NT2/D1 (cell line): Measurements from ENCODE around the gene ABCA7.

Experiments
- DNase-seq: peaks from one replicate; pipeline ENCODE4 v3.0.0-alpha.2; 2011; ENCODE audit warnings: low read depth, low spot score
- H3K27me3 ChIP-seq: 2 replicates; pipeline ENCODE4 v1.6.0; 2011; ENCODE audit warnings: mild to moderate bottlenecking; ENCODE audit not compliant: insufficient read length, insufficient read depth
- H3K36me3 ChIP-seq: 2 replicates; pipeline ENCODE4 v1.6.1; 2011; ENCODE audit warnings: mild to moderate bottlenecking, low read length, mixed read lengths; ENCODE audit not compliant: insufficient read depth, insufficient read length
- H3K4me1 ChIP-seq: 2 replicates; pipeline ENCODE4 v1.5.1; 2011; ENCODE audit not compliant: insufficient read depth, insufficient read length
- H3K4me3 ChIP-seq: 2 replicates; pipeline ENCODE4 v1.5.1; 2011; ENCODE audit warnings: low read depth; ENCODE audit not compliant: insufficient read length
- H3K9ac ChIP-seq: 2 replicates; pipeline ENCODE4 v1.6.0; 2011; ENCODE audit warnings: low read depth; ENCODE audit not compliant: insufficient read length
- H3K9me3 ChIP-seq: 2 replicates; pipeline ENCODE4 v1.5.1; 2011; ENCODE audit warnings: mild to moderate bottlenecking, low read length; ENCODE audit not compliant: insufficient read depth
- SUZ12 ChIP-seq: IDR thresholded peaks from 2 replicates; pipeline ENCODE4 v1.6.1; 2011; ENCODE audit not compliant: insufficient read length, insufficient read depth; ENCODE audit errors: extremely low read depth
- YY1 ChIP-seq: IDR thresholded peaks from 2 replicates; pipeline ENCODE4 v1.6.1; 2011; ENCODE audit not compliant: insufficient read length, insufficient read depth
- ZNF274 ChIP-seq: IDR thresholded peaks from 2 replicates; pipeline ENCODE4 v1.6.1; 2011; ENCODE audit warnings: mild to moderate bottlenecking, low read depth, low read length

Gene ABCA7

GRCh38 chr19:1088416-1089010, 48.6 kb downstream of the ABCA7 start:
- TF ChIP-seq SUZ12: no peak
- TF ChIP-seq YY1: no peak
- TF ChIP-seq ZNF274: no peak
- DNase-seq: no peak
- Histone ChIP-seq H3K27me3 (no peaks in the 10 kb centered on the region), H3K36me3 (peaks cover 88% of the 10 kb centered on the region), H3K4me1 (peaks cover 14% of the 10 kb centered on the region), H3K9ac (peak overlapping the region; percentile 8), H3K9me3 (no peaks in the 10 kb centered on the region), H3K4me3 (no peak overlapping the region)

- no peaks in the 10 kb centered on the region for H3K27me3 ChIP-seq
- no peak for DNase-seq
- H3K36me3 ChIP-seq: peaks cover 88% of the 10 kb centered on the region
- H3K4me3 ChIP-seq: no peak overlapping the region
- no peak for TF ChIP-seq YY1
- TF ChIP-seq ZNF274: no peak
- no peak for TF ChIP-seq SUZ12
- no peak overlapping the region for H3K9ac ChIP-seq
- H3K9me3 ChIP-seq: no peaks in the 10 kb centered on the region
- peaks cover 21% of the 10 kb centered on the region for H3K4me1 ChIP-seq
These were observed 49.3 kb downstream of the ABCA7 start for GRCh38 chr19:1089126-1089771.

GRCh38 chr19:1089891-1090290, 50.0 kb downstream of the ABCA7 start:
- TF ChIP-seq YY1 (no peak), ZNF274 (no peak)
- no peak for DNase-seq
- Histone ChIP-seq H3K4me3 (no peak overlapping the region), H3K4me1 (peaks cover 22% of the 10 kb centered on the region), H3K27me3 (no peaks in the 10 kb centered on the region), H3K36me3 (peaks cover 84% of the 10 kb centered on the region), H3K9me3 (no peaks in the 10 kb centered on the region), H3K9ac (no peak overlapping the region)

GRCh38 chr19:1090731-1091543, 51.0 kb downstream of the ABCA7 start:
- Histone ChIP-seq H3K27me3 (no peaks in the 10 kb centered on the region), H3K4me3 (no peak overlapping the region), H3K9ac (no peak overlapping the region), H3K36me3 (peaks cover 73% of the 10 kb centered on the region), H3K9me3 (no peaks in the 10 kb centered on the region), H3K4me1 (peaks cover 18% of the 10 kb centered on the region)
- DNase-seq: no peak
- TF ChIP-seq ZNF274: no peak
- TF ChIP-seq YY1: no peak

GRCh38 chr19:1091544-1092175, 51.8 kb downstream of the ABCA7 start:
- H3K27me3 ChIP-seq: no peaks in the 10 kb centered on the region
- H3K9ac ChIP-seq: peak overlapping the region; percentile 4
- H3K4me1 ChIP-seq: peaks cover 14% of the 10 kb centered on the region
- H3K9me3 ChIP-seq: no peaks in the 10 kb centered on the region
- H3K4me3 ChIP-seq: no peak overlapping the region
- TF ChIP-seq YY1 (no peak), SUZ12 (no peak), ZNF274 (no peak)
- peaks cover 66% of the 10 kb centered on the region for H3K36me3 ChIP-seq
- no peak for DNase-seq

GRCh38 chr19:1093330-1093729, 53.4 kb downstream of the ABCA7 start:
- Histone ChIP-seq H3K9ac (peak overlapping the region; percentile 98), H3K36me3 (peaks cover 50% of the 10 kb centered on the region), H3K4me1 (peaks cover 16% of the 10 kb centered on the region), H3K27me3 (no peaks in the 10 kb centered on the region), H3K9me3 (no peaks in the 10 kb centered on the region), H3K4me3 (no peak overlapping the region)
- TF ChIP-seq SUZ12: no peak
- no peak for TF ChIP-seq ZNF274
- TF ChIP-seq YY1: no peak
- DNase-seq: no peak
